ENCODE results near the gene COX6A1. TPM values are rescaled to one million over a fixed set of nuclear protein-coding genes. Genes with fewer than 3 reads are reported as not detected.

Gene COX6A1
- total and polyA plus RNA-seq, 2 experiments from 2014 or later = 422 to 1,484 TPM

DNA sequence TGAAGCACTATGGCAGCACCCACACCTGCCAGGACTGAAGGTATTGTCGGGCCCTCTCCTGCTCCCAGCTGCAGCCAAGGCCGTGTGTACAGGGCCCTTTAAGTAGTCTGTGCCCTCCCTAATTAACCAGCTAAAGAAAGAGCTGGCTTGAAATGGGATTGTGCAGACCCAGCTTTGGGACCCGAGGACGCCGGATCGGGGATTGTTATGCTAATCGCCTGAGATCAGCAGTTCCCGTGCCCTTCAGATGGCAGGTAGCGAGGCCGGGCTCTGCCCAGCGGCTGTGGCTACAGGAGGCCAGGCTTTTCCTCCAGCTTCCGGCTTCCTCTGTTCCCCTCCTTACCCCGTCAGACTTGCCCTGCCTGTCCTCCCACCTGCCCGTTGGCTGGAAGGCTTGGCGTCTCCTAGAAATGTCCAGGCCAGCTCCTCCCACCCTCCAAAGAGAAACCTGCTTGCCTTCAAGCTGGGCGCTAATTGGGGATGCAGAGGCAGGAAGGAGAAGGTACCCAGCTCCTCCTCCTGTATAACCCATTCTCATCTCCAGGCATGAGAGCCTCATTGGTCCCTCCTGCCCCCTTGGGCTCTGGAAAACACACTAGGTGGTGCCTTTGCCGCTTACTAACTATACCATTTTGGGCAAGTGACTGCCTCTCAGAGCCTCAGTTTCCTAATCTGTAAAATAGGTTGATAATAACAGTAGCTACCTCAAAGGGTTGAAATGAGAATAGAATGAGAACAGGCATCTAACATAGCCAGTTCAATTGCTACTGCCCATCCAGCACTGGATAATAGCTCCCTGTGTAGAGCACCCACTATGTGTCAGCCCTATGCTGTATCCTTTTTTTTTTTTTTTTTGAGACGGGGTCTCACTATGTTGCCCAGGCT, 43.2 kb upstream of the COX6A1 start:
- TF ChIP-seq STAT1 (IDR thresholded peaks at IDR 0.05; ENCODE audit: unreplicated experiment) (no peak), ZNF331 (CRISPR knock-in tag; IDR thresholded peaks at IDR 0.05; ENCODE audit: low read depth) (peak; percentile 66), EZH2phosphoT487 (IDR thresholded peaks at IDR 0.05; ENCODE audit: unreplicated experiment) (no peak), CREB1 (CRISPR knock-in tag; IDR thresholded peaks at IDR 0.05; ENCODE audit: low read depth) (no peak), POLR2AphosphoS5 (IDR thresholded peaks at IDR 0.05; ENCODE audit: low read depth) (peak; percentile 48)
- TF ChIP-seq, protein P1, sequence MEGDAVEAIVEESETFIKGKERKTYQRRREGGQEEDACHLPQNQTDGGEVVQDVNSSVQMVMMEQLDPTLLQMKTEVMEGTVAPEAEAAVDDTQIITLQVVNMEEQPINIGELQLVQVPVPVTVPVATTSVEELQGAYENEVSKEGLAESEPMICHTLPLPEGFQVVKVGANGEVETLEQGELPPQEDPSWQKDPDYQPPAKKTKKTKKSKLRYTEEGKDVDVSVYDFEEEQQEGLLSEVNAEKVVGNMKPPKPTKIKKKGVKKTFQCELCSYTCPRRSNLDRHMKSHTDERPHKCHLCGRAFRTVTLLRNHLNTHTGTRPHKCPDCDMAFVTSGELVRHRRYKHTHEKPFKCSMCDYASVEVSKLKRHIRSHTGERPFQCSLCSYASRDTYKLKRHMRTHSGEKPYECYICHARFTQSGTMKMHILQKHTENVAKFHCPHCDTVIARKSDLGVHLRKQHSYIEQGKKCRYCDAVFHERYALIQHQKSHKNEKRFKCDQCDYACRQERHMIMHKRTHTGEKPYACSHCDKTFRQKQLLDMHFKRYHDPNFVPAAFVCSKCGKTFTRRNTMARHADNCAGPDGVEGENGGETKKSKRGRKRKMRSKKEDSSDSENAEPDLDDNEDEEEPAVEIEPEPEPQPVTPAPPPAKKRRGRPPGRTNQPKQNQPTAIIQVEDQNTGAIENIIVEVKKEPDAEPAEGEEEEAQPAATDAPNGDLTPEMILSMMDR (conservative IDR thresholded peaks at IDR 0.05; ENCODE audit: low read depth in 2 of 2) = no peak
- TF ChIP-seq, protein P2, sequence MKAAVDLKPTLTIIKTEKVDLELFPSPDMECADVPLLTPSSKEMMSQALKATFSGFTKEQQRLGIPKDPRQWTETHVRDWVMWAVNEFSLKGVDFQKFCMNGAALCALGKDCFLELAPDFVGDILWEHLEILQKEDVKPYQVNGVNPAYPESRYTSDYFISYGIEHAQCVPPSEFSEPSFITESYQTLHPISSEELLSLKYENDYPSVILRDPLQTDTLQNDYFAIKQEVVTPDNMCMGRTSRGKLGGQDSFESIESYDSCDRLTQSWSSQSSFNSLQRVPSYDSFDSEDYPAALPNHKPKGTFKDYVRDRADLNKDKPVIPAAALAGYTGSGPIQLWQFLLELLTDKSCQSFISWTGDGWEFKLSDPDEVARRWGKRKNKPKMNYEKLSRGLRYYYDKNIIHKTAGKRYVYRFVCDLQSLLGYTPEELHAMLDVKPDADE (IDR thresholded peaks at IDR 0.05) = peak; percentile 40; the same call in 1 of the 2 replicates
- Histone ChIP-seq H3K36me3 (ENCODE audit: insufficient read depth) (no peaks in the 10 kb centered on the region), H3K27ac (ENCODE audit: low read depth) (peak overlapping the region; percentile 82; the same call in 1 of the 2 replicates), H3K27me3 (ENCODE audit: insufficient read depth) (no peaks in the 10 kb centered on the region), H3K4me3 (peak overlapping the region; percentile 36), H2AFZ (0 out of 2 replicates have a peak overlapping the region, but pooled peaks have one; percentile 7), H3K4me1 (ENCODE audit: insufficient read depth) (peaks cover 35% of the 10 kb centered on the region), H3K4me2 (peak overlapping the region; percentile 65), H3K9me2 (ENCODE audit: insufficient read depth) (no peaks in the 10 kb centered on the region), H4K20me1 (replicated peaks; ENCODE audit: insufficient read depth) (no peaks in the 10 kb centered on the region), H3F3A (replicated peaks; ENCODE audit: low read depth) (peaks cover 33% of the 10 kb centered on the region), H3K79me2 (replicated peaks; ENCODE audit: insufficient read depth) (no peaks in the 10 kb centered on the region)
- Mint-ChIP-seq H3K27me3 (ENCODE audit: insufficient read depth, low read depth, poor library complexity) (peaks cover 15% of the 10 kb centered on the region), H3K4me1 (peaks cover 31% of the 10 kb centered on the region), H3K4me3 (peak overlapping the region; percentile 40; the same call in 2 of the 3 replicates), H3K9me3 (no peaks in the 10 kb centered on the region), H3K27ac (peak overlapping the region; percentile 89), H3K36me3 (ENCODE audit: low read depth) (no peaks in the 10 kb centered on the region)
- peak; percentile 94 for DNase-seq (ENCODE audit: low spot score)
- ATAC-seq = peak; percentile 93

DNA sequence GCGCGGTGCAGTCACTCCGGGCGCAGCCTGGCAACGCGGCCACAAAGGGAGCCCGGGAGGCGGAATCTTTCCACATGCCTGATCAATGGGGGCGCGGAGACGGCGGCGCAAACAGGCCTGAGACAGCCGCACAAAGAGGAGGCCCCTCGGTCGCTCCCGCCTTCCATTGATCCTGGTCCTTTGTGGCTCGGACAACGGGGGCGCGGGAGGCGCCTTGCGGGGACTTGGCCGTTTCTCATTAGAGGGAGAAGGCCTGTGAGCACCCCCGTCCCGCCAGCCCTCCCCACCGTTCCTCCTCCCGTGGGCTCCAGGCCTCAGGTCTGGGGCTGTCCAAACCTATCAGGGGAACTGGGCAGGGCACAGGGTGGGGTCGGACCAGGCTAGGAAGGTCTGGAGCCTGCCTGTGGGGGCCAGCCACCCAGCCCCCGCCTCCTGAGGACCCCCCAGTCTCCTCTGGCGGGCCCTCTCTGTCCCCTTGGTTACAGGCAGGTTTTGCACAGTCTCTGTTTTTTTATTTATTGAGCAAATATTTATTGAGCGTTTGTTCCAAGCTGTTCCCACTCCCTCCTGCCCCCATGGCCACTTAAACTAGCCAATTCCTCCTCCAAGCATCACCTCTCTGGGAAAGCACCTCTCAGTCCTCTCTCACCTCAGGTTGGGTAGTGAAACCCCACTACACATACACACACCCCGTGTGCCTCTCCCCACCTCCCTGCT, 39.9 kb upstream of the COX6A1 start:
- 0 out of 2 replicates have a peak overlapping the region, but pooled peaks have one; percentile 26 for H3K27ac ChIP-seq (ENCODE audit: low read depth)
- peak; percentile 6 for ATAC-seq
- no peaks in the 10 kb centered on the region for H3K27me3 ChIP-seq (ENCODE audit: insufficient read depth)
- H3K4me3 ChIP-seq = peak overlapping the region; percentile 26; the same call in 1 of the 2 replicates
- Mint-ChIP-seq H3K27ac (no peak overlapping the region), H3K9me3 (no peaks in the 10 kb centered on the region), H3K4me1 (peaks cover 38% of the 10 kb centered on the region), H3K27me3 (ENCODE audit: insufficient read depth, low read depth, poor library complexity) (peaks cover 19% of the 10 kb centered on the region), H3K36me3 (ENCODE audit: low read depth) (no peaks in the 10 kb centered on the region), H3K4me3 (no peak overlapping the region; the same call in 2 of the 3 replicates)
- peaks cover 30% of the 10 kb centered on the region for H3F3A ChIP-seq (replicated peaks; ENCODE audit: low read depth)
- H3K9me2 ChIP-seq (ENCODE audit: insufficient read depth) = no peaks in the 10 kb centered on the region
- H3K36me3 ChIP-seq (ENCODE audit: insufficient read depth) = no peaks in the 10 kb centered on the region
- peaks cover 43% of the 10 kb centered on the region for H3K4me1 ChIP-seq (ENCODE audit: insufficient read depth)
- H3K4me2 ChIP-seq = peak overlapping the region; percentile 66; the same call in 1 of the 2 replicates
- no peaks in the 10 kb centered on the region for H3K79me2 ChIP-seq (replicated peaks; ENCODE audit: insufficient read depth)
- H2AFZ ChIP-seq = peak overlapping the region; percentile 98
- H4K20me1 ChIP-seq (replicated peaks; ENCODE audit: insufficient read depth) = no peaks in the 10 kb centered on the region
- peak; percentile 69 for DNase-seq (ENCODE audit: low spot score)
- no peak for TF ChIP-seq STAT1 (IDR thresholded peaks at IDR 0.05; ENCODE audit: unreplicated experiment)
- TF ChIP-seq, protein P2 (IDR thresholded peaks at IDR 0.05) = no peak
